ENCODE measurements around the gene DPP9.

DPP9 gene

GRCh38 chr19:4707956-4708650 is 15.5 kb downstream of the DPP9 start:
- DNase-seq = no peak

- no peak for DNase-seq
Observed at GRCh38 chr19:4707322-4707721, 16.3 kb downstream of the DPP9 start.

GRCh38 chr19:4705413-4706131 is 18.1 kb downstream of the DPP9 start:
- no peak for DNase-seq

GRCh38 chr19:4704317-4704673 is 19.3 kb downstream of the DPP9 start:
- no peak for DNase-seq

GRCh38 chr19:4703671-4704316 is 19.8 kb downstream of the DPP9 start:
- no peak for DNase-seq

GRCh38 chr19:4702764-4703163 is 20.9 kb downstream of the DPP9 start:
- DNase-seq = no peak

- no peak for DNase-seq
Observed at GRCh38 chr19:4701557-4701956, 22.1 kb downstream of the DPP9 start.

- no peak for DNase-seq
Observed at GRCh38 chr19:4700693-4700970, 23.0 kb downstream of the DPP9 start.

- no peak for DNase-seq
Observed at GRCh38 chr19:4699826-4700692, 23.6 kb downstream of the DPP9 start.

- DNase-seq = no peak
Observed at GRCh38 chr19:4697304-4697703, 26.3 kb downstream of the DPP9 start.

GRCh38 chr19:4695224-4695731 is 28.4 kb downstream of the DPP9 start:
- no peak for DNase-seq

GRCh38 chr19:4694211-4694987 is 29.2 kb downstream of the DPP9 start:
- no peak for DNase-seq

- no peak for DNase-seq
Observed at GRCh38 chr19:4693471-4694121, 30.0 kb downstream of the DPP9 start.

- no peak for DNase-seq
Observed at GRCh38 chr19:4693078-4693350, 30.6 kb downstream of the DPP9 start.

GRCh38 chr19:4692251-4693077 is 31.2 kb downstream of the DPP9 start:
- DNase-seq = no peak

- DNase-seq = no peak
Observed at GRCh38 chr19:4691373-4691772, 32.3 kb downstream of the DPP9 start.

GRCh38 chr19:4690361-4690760 is 33.3 kb downstream of the DPP9 start:
- DNase-seq = no peak

- no peak for DNase-seq
Observed at GRCh38 chr19:4689403-4689802, 34.2 kb downstream of the DPP9 start.

GRCh38 chr19:4688587-4688986 is 35.1 kb downstream of the DPP9 start:
- DNase-seq = no peak

- no peak for DNase-seq
Observed at GRCh38 chr19:4687396-4687795, 36.2 kb downstream of the DPP9 start.

GRCh38 chr19:4686700-4687099 is 36.9 kb downstream of the DPP9 start:
- DNase-seq = no peak

Measured in activated CD8-positive, alpha-beta memory T cell treated with anti-CD3 and anti-CD28 coated beads for 24 hours (primary cell).